DMS153 (cell line): ENCODE data around the gene OTOGL.
"Not testable (repeated sequence)": the region's sequence is repeated elsewhere in the genome, so short reads cannot be mapped to it uniquely, and the experiment has no call there.

Experiments used
- DNase-seq: peaks from one replicate; lab custom pipeline; 2025; lab: John Stamatoyannopoulos, UW

OTOGL gene

GRCh38 chr12:80099259-80099658, at the start of gene OTOGL:
TSS of gene OTOGL (plus strand) at chr12:80099537. CDS start at chr12:80209432, 109,895 bp downstream.
- DNase-seq: no peak

DNA sequence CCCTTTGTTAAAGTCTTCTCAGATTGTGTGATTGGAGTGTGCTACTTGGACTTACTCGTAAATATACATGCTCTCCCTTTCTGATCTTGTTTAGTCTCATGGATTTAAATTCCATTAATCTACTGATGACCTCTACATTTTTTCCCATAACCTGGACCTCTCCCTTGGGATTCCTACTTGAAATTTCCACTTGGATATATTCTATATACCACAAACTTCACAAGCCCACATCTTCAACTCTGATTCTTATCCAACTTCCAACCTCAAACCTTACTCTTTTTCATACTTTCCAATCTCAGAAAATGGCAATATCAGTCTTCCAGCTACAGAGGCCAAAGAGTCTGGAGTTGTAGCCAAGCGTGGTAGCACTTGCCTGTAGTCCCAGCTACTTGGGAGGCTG, 49.1 kb upstream of the OTOGL start:
- DNase-seq: no peak

DNA sequence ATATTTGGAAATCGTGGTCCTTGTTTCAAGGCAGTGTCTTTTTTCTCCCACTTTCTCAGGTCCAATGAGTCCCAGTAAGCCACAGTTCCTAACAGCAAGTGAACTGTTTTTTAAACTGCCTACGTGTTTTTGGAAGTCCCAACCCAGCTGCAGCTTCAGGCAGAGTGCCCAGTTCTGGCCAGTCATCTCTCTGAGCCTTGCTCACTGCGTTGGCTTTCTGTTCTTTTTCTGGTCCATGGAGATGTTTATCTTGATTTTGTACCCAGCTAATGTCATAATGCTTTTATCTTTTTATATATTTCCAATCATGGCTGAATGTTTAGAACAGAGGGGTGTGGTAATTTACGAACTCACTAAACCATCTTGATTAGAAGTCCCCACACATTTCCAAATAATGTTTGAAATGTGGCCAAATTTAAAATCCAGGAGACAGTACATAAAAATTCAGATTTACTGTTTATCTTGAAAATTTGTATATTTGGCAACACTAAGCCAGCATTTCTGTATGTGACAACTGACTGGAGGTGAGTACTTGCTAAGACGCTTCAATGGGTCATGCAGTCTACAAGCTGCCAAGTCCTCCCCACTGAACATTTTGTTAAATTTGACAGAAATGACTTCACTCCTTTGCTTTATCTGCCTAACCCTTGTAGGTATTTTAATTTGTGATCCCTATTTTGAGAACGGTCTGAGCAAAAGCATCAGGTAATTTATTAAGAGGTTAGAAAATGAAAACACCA, 46.1 kb upstream of the OTOGL start:
- no peak for DNase-seq

DNA sequence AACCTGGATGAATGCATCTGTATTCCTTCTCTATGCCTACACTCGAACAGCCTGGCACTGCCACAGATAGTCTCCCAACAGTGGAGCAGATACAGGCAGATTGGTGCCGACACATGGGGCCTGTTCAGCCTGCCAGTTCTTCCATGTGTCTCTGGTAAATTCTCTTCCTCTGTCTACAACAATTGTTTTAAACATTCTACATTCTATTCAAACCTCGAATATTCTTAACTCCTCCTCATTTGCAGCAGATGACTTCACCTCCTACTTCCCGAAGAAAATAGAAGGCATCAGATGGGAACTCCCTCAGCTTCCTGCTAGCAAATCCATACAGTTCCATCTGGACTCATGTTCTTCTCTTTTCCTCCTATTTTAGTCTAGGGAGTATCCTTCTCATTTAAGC, 43.1 kb upstream of the OTOGL start:
- DNase-seq: no peak

- DNase-seq: no peak
Observed at GRCh38 chr12:80056845-80057244, 42.5 kb upstream of the OTOGL start.

GRCh38 chr12:80058586-80058985, 40.8 kb upstream of the OTOGL start:
- no peak for DNase-seq

DNA sequence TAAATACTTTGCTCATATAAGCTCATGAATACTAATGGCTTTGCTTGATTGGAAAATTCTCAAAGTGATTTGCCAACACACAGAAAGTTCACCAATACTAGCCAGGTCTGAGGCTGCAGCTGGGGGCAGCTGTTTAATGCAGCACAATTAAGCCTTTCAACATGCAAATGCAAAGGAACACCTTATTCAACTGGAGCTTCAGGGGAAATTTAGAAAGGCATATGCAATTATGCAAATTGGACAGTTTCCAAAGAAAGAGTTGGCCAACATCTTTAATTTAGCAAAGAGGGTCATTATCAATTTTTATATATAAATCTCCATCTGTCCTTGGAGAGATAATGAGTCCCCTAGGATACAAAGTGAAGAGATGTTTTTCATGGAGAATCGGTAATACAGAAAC, 40.2 kb upstream of the OTOGL start:
- no peak for DNase-seq

DNA sequence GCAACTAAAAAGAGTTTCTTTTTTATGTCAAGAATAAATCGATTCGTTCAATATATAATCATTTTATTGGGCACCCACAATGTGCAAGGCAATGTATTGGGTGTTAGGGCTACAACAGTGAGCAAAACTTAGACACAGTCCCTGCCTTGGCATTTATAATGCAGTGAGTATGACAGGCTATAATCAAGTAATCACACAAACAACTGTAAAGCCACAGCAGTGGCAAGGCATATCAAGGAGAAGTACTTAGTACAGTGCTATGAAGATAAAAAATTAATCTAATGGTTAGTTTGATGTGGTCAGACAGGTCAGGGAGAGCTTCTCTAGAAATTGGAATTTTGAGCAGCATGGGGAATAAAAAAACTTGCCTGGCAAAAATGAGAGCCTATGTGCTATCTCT, 39.5 kb upstream of the OTOGL start:
- DNase-seq: no peak

DNA sequence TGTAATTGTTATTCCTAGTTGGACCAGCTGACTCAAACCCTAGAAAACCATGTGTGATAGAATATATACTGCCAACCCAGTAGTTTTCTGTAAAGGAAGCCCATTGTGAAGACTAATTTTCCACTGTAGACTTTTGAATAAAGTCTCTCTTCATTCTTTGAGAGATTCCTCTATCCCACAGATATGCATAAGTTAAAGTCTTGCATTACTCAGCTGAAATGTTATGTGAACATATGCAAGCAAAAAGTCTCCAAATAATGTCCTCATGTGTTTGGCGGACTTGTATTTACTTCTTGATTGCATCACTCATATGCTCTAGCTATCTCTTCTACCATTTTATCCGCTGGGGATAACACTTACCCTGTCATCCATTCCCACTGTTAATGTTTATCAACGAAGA, 35.1 kb upstream of the OTOGL start:
- DNase-seq: no peak

GRCh38 chr12:80064951-80065350, 34.4 kb upstream of the OTOGL start:
- DNase-seq: no peak

- DNase-seq: no peak
Observed at GRCh38 chr12:80068173-80068572, 31.2 kb upstream of the OTOGL start.

DNA sequence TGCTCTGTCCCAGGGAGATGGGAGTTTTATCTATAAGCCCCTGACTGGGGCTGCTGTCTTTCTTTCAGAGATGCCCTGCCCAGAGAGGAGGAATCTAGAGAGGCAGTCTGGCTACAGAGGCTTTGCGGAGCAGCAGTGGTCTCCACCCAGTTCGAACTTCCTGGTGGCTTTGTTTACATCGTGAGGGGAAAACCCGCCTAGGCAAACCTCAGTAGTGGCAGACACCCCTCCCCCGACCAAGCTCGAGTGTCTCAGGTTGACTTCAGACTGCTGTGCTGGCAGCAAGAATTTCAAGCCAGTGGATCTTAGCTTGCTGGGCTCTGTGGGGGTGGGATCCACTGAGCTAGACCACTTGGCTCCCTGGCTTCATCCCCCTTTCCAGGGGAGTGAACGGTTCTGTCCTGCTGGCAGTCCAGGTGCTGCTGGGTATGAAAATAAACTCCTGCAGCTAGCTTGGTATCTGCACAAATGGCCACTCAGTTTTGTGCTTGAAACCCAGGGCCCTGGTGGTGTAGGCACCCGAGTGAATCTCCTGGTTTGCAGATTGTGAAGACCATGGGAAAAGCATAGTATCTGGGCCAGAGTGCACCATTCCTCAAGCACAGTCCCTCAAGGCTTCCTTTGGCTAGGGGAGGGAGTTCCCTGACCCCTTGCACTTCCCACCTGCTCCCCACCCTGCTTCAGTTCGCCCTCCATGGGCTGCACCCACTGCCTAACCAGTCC, 15.3 kb upstream of the OTOGL start:
- not testable (repeated sequence) for DNase-seq

DNA sequence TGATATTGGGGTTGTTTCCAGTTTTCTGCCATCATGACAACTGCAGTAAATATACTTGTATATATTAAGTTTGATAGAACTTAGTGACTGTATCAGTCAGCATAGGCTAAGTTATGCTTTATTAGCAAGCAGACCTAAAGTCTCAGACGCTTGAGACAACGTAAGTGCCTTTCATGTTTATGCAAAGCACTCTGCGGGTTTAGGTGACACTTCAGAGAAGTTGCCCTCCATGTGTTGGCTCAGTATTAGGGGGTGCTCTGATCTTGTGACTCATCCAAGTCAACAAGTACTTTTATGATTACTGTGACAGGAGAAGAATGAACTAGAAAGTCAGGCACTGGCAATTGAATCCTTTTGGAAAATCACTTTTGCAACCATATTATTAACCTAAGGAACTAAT, 13.3 kb upstream of the OTOGL start:
- no peak for DNase-seq

DNA sequence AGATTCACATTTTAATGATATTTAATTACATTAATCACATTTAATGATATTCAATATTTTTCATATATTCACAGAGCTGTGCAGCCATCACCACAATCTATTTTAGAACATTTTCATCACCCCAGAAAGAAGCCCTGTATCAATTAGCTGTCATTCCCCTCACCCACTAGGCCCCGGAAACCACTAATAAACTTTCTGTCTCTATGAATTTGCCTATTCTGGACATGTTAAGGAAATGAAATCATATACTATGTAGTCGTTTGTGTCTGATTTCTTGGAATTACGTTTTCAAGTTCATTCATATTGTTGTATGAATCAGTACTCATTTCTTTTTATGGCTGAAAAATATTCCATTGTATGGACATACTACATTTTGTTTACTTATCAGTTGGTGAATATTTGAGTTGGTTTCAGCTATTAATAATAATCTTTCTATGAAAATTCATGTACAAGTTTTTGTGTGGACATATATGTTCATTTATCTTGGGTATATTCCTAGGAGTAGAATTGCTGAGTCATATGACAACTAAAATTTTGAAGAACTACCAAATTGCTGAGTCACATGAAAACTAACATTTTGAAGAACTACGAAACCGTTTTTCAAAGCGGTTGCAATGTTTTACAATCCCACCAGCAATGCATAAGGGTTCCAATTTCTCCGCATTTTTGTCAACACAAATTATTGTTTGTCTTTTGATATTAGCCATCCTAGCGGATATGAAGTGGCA, 11.7 kb upstream of the OTOGL start:
- no peak for DNase-seq

GRCh38 chr12:80100591-80100990, 1.3 kb downstream of the OTOGL start:
- DNase-seq: no peak

DNA sequence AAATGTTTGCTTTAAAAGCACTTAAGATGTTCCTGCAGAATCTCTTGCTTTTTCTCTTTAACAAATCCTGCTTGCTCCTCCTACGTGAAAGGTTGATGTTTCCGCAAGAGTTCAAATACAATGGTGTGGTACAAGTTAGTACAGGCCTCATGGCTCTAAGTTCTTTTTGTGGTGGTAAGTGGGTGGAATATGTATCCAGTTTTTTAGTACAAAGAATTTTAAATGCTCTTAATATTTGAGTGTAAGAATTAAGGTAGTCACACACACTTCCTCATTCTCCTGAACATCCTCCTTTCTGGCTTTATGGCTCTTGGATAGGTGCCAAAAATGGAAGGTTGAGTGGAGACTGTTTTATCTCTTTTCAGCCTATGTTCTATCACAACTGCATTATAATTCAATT, 1.8 kb downstream of the OTOGL start:
- DNase-seq: peak; percentile 35

DNA sequence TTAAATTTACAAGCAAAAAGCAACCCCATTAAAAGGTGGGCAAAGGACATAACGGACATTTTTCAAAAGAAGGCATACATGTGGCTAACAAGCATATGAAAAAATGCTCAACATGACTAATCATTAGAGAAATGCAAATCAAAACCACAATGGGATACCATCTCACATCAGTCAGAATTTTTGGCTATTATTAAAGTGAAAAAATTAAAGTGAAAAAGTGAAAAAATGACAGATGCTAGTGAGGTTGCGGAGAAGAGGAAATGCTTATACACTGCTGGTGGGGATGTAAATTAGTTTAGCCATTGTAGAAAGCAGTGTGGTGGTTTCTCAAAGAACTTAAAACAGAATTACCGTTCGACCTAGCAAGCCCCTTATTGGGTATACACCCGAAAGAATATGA, 7.9 kb downstream of the OTOGL start:
- DNase-seq: no peak

DNA sequence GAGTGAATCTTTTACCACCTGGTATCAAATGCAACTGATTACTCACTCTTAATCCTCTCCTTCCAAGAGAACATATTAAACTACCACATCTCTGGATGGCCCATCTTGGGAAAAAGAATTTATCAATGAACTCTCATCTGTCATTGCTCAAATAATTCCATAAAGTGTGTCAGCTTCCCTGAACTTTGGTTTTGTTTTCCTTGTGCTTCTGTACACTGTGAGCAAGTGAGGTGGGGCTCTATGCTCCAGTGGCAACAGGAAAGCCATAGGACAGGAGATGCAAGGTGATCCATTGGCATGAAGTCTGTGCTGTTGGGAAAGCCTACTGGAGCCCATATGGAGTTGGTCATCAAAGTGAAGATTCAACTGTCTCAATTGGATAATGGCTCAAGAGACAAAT, 17.4 kb downstream of the OTOGL start:
- no peak for DNase-seq

DNA sequence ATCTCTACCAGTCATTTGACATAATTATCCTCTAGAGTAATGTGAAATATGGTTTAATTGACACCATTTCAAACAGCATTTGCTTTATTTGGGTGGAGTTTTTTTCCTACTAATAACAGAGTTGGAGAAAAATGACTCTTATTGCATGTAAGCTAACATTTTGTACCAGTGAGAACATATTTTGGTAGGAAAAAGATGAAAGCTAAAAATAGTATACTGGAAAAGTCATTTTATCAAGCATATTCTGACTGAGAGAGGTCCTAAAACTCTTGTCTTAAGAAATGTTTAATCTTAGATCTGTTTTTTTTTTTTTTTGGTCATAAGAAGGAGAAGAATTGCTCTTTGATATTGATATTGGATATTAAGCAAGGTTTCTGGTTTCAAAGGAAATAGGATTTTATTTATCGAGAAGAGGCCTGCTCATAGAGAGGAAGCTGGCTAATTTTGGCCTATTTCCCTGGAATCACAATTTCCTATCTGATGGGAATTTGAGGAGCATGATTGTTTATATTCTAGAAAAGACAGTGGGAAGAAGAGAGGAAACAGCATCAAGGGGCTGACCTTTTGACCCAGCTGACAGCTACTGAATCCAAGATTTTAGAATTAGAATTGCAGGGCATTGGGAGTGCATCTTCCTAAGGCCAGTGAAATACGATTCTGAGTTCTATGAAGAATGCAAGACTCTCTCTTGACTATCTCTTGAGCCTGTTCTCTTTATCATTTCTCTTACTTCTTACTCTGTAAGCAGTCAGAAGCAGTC, 19.4 kb downstream of the OTOGL start:
- DNase-seq: no peak

DNA sequence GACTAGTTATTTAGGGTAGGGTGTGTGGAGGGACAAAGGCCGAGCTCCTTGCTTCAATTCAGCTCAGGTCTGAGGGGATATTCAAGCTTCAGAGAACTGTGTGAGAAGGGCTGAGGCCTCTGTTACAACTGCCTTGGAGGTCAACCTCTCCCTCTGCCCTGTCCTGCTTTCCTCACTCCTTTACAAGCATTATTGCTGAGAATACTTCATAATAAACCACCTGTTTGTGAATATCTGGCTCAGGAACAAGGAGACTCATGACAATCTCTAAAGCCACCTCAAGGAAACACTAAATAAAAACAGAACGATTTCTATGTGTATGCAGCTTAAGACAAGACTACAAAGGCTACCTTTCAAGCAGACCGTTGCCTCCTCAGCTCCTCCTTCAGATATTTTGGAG, 21.7 kb downstream of the OTOGL start:
- no peak for DNase-seq

- DNase-seq: no peak
Observed at GRCh38 chr12:80121661-80122060, 22.3 kb downstream of the OTOGL start.

GRCh38 chr12:80129895-80130530, 30.7 kb downstream of the OTOGL start:
- no peak for DNase-seq
